Measurements from ENCODE around the gene POU6F2. TPM values are rescaled to one million over a fixed set of nuclear protein-coding genes. Genes with fewer than 3 reads are reported as not detected.

POU6F2 gene
- polyA plus RNA-seq, 1 experiment, result not detected

- no peak overlapping the region for H3K4me3 ChIP-seq (ENCODE audit: low read depth, low read length)
- CTCF ChIA-PET, result no interaction called here
- TF ChIP-seq CTCF (IDR thresholded peaks at IDR 0.05; ENCODE audit: insufficient read depth, low read depth, low read length), result no peak
- peaks cover 2% of the 10 kb centered on the region for H3K27me3 ChIP-seq (ENCODE audit: control insufficient read depth, insufficient read depth, low read length)
- POLR2A ChIA-PET, result no interaction called here
- H3K36me3 ChIP-seq (ENCODE audit: control insufficient read depth, insufficient read depth, low read length), result no peaks in the 10 kb centered on the region
- no peak for DNase-seq (ENCODE audit: low read depth)
These were observed 427.2 kb downstream of the POU6F2 start for GRCh38 chr7:39404907-39405306.

- no peak for TF ChIP-seq CTCF (IDR thresholded peaks at IDR 0.05; ENCODE audit: insufficient read depth, low read depth, low read length)
- no peaks in the 10 kb centered on the region for H3K36me3 ChIP-seq (ENCODE audit: control insufficient read depth, insufficient read depth, low read length)
- POLR2A ChIA-PET, result no interaction called here
- no peak for DNase-seq (ENCODE audit: low read depth)
- peaks cover 2% of the 10 kb centered on the region for H3K27me3 ChIP-seq (ENCODE audit: control insufficient read depth, insufficient read depth, low read length)
- H3K4me3 ChIP-seq (ENCODE audit: low read depth, low read length), result no peak overlapping the region
- CTCF ChIA-PET, result no interaction called here
These were observed 427.9 kb downstream of the POU6F2 start for GRCh38 chr7:39405581-39405980.

- Histone ChIP-seq H3K4me3 (ENCODE audit: low read depth, low read length) (no peak overlapping the region), H3K27me3 (ENCODE audit: control insufficient read depth, insufficient read depth, low read length) (peaks cover 2% of the 10 kb centered on the region), H3K36me3 (ENCODE audit: control insufficient read depth, insufficient read depth, low read length) (no peaks in the 10 kb centered on the region)
- ChIA-PET CTCF (interaction anchor here (0.9 kb wide), 1 partner anchor 14 kb away, joined by 3 read pairs; no protein-coding TSS in a partner anchor), POLR2A (no interaction called here)
- no peak for TF ChIP-seq CTCF (IDR thresholded peaks at IDR 0.05; ENCODE audit: insufficient read depth, low read depth, low read length)
- no peak for DNase-seq (ENCODE audit: low read depth)
These were observed 428.8 kb downstream of the POU6F2 start for GRCh38 chr7:39406467-39406866.

GRCh38 chr7:39407137-39407536, 429.4 kb downstream of the POU6F2 start:
- no peak for DNase-seq (ENCODE audit: low read depth)
- H3K27me3 ChIP-seq (ENCODE audit: control insufficient read depth, insufficient read depth, low read length), result peaks cover 4% of the 10 kb centered on the region
- ChIA-PET POLR2A (no interaction called here), CTCF (no interaction called here)
- no peak overlapping the region for H3K4me3 ChIP-seq (ENCODE audit: low read depth, low read length)
- no peak for TF ChIP-seq CTCF (IDR thresholded peaks at IDR 0.05; ENCODE audit: insufficient read depth, low read depth, low read length)
- H3K36me3 ChIP-seq (ENCODE audit: control insufficient read depth, insufficient read depth, low read length), result no peaks in the 10 kb centered on the region

GRCh38 chr7:39407723-39408122, 430.0 kb downstream of the POU6F2 start:
- H3K27me3 ChIP-seq (ENCODE audit: control insufficient read depth, insufficient read depth, low read length), result peaks cover 4% of the 10 kb centered on the region
- CTCF ChIA-PET, result interaction anchor here (1.0 to 1.1 kb wide), 2 partner anchors 26 to 36 kb away, joined by 3 read pairs; no protein-coding TSS in a partner anchor
- DNase-seq (ENCODE audit: low read depth), result no peak
- POLR2A ChIA-PET, result no interaction called here
- no peaks in the 10 kb centered on the region for H3K36me3 ChIP-seq (ENCODE audit: control insufficient read depth, insufficient read depth, low read length)
- no peak overlapping the region for H3K4me3 ChIP-seq (ENCODE audit: low read depth, low read length)
- no peak for TF ChIP-seq CTCF (IDR thresholded peaks at IDR 0.05; ENCODE audit: insufficient read depth, low read depth, low read length)

All from BJ (cell line).